ENCODE results near the gene PRKCE. TPM values are rescaled to one million over a fixed set of nuclear protein-coding genes. Genes with fewer than 3 reads are reported as not detected.

PRKCE gene
- total RNA-seq, 1 donor from 2014 or later, result 24.2 TPM

- Mint-ChIP-seq H3K27ac (ENCODE audit: unreplicated experiment) (no peak overlapping the region), H3K27me3 (ENCODE audit: unreplicated experiment) (peaks cover 2% of the 10 kb centered on the region), H3K4me1 (ENCODE audit: unreplicated experiment) (no peaks in the 10 kb centered on the region), H3K9me3 (ENCODE audit: unreplicated experiment) (no peaks in the 10 kb centered on the region), H3K36me3 (ENCODE audit: low read depth, unreplicated experiment) (no peaks in the 10 kb centered on the region), H3K4me3 (ENCODE audit: unreplicated experiment) (no peak overlapping the region)
- no peak for DNase-seq (ENCODE audit: low spot score)
- TF ChIP-seq CTCF (IDR thresholded peaks at IDR 0.05; ENCODE audit: unreplicated experiment), result no peak
These were observed 184.8 kb downstream of the PRKCE start for GRCh38 chr2:45836316-45836715.

GRCh38 chr2:45836740-45837139 is 185.3 kb downstream of the PRKCE start:
- Mint-ChIP-seq H3K36me3 (ENCODE audit: low read depth, unreplicated experiment) (no peaks in the 10 kb centered on the region), H3K27ac (ENCODE audit: unreplicated experiment) (no peak overlapping the region), H3K4me3 (ENCODE audit: unreplicated experiment) (no peak overlapping the region), H3K9me3 (ENCODE audit: unreplicated experiment) (no peaks in the 10 kb centered on the region), H3K4me1 (ENCODE audit: unreplicated experiment) (no peaks in the 10 kb centered on the region), H3K27me3 (ENCODE audit: unreplicated experiment) (peaks cover 2% of the 10 kb centered on the region)
- TF ChIP-seq CTCF (IDR thresholded peaks at IDR 0.05; ENCODE audit: unreplicated experiment), result no peak
- no peak for DNase-seq (ENCODE audit: low spot score)

GRCh38 chr2:45837812-45838341 is 186.4 kb downstream of the PRKCE start:
- H3K4me3 Mint-ChIP-seq (ENCODE audit: unreplicated experiment), result no peak overlapping the region
- TF ChIP-seq CTCF (IDR thresholded peaks at IDR 0.05; ENCODE audit: unreplicated experiment), result no peak
- no peak overlapping the region for H3K27ac Mint-ChIP-seq (ENCODE audit: unreplicated experiment)
- H3K4me1 Mint-ChIP-seq (ENCODE audit: unreplicated experiment), result no peaks in the 10 kb centered on the region
- DNase-seq (ENCODE audit: low spot score), result no peak
- no peaks in the 10 kb centered on the region for H3K9me3 Mint-ChIP-seq (ENCODE audit: unreplicated experiment)
- peaks cover 2% of the 10 kb centered on the region for H3K27me3 Mint-ChIP-seq (ENCODE audit: unreplicated experiment)
- no peaks in the 10 kb centered on the region for H3K36me3 Mint-ChIP-seq (ENCODE audit: low read depth, unreplicated experiment)

- H3K27me3 Mint-ChIP-seq (ENCODE audit: unreplicated experiment), result peaks cover 2% of the 10 kb centered on the region
- H3K36me3 Mint-ChIP-seq (ENCODE audit: low read depth, unreplicated experiment), result no peaks in the 10 kb centered on the region
- no peaks in the 10 kb centered on the region for H3K9me3 Mint-ChIP-seq (ENCODE audit: unreplicated experiment)
- no peak for TF ChIP-seq CTCF (IDR thresholded peaks at IDR 0.05; ENCODE audit: unreplicated experiment)
- H3K4me3 Mint-ChIP-seq (ENCODE audit: unreplicated experiment), result no peak overlapping the region
- DNase-seq (ENCODE audit: low spot score), result no peak
- H3K27ac Mint-ChIP-seq (ENCODE audit: unreplicated experiment), result no peak overlapping the region
- H3K4me1 Mint-ChIP-seq (ENCODE audit: unreplicated experiment), result no peaks in the 10 kb centered on the region
These were observed 188.2 kb downstream of the PRKCE start for GRCh38 chr2:45839508-45840251.

GRCh38 chr2:45840481-45840880 is 189.0 kb downstream of the PRKCE start:
- no peak for TF ChIP-seq CTCF (IDR thresholded peaks at IDR 0.05; ENCODE audit: unreplicated experiment)
- Mint-ChIP-seq H3K27ac (ENCODE audit: unreplicated experiment) (no peak overlapping the region), H3K4me1 (ENCODE audit: unreplicated experiment) (no peaks in the 10 kb centered on the region)

More at GRCh38 chr2:45840481-45840880, 189.0 kb downstream of the PRKCE start:
- no peaks in the 10 kb centered on the region for H3K36me3 Mint-ChIP-seq (ENCODE audit: low read depth, unreplicated experiment)
- H3K9me3 Mint-ChIP-seq (ENCODE audit: unreplicated experiment), result no peaks in the 10 kb centered on the region
- DNase-seq (ENCODE audit: low spot score), result no peak
- H3K27me3 Mint-ChIP-seq (ENCODE audit: unreplicated experiment), result peaks cover 2% of the 10 kb centered on the region
- no peak overlapping the region for H3K4me3 Mint-ChIP-seq (ENCODE audit: unreplicated experiment)

Data from endothelial cell (in vitro differentiated cells).